ENCODE measurements around the gene PAH. TPM values are rescaled to one million over a fixed set of nuclear protein-coding genes. Genes with fewer than 3 reads are reported as not detected.

The PAH gene
- total RNA-seq, 2 donors from 2014 or later, result 7.3 to 39.6 TPM

- DNase-seq, result no peak
- 65 to 68% methylated on average over 6 of the region's 6 CpGs for WGBS, 2 donors
- H3K27me3 ChIP-seq, result no peaks in the 10 kb centered on the region
- H3K4me1 ChIP-seq, result no peaks in the 10 kb centered on the region
- H3K27ac ChIP-seq, result no peak overlapping the region
- no peak for TF ChIP-seq CTCF (IDR thresholded peaks at IDR 0.05)
- no peaks in the 10 kb centered on the region for H3K9me3 ChIP-seq
- H3K4me3 ChIP-seq, result no peak overlapping the region
- H3K36me3 ChIP-seq (replicated peaks in 1 of 2; ENCODE audit: insufficient read depth in 1 of 2, low read depth in 2 of 2), result no peaks in the 10 kb centered on the region
- ATAC-seq, result no peak
- intact Hi-C loops (cut with DNase I), result no loop called here
Measured at GRCh38 chr12:102876883-102877282, 40.2 kb downstream of the PAH start.

- 55 to 67% methylated on average over 9 of the region's 9 CpGs for WGBS, 2 donors
- no peaks in the 10 kb centered on the region for H3K27me3 ChIP-seq
- DNase-seq (no peak), ATAC-seq (no peak)
- H3K36me3 ChIP-seq (replicated peaks in 1 of 2; ENCODE audit: insufficient read depth in 1 of 2, low read depth in 2 of 2), result no peaks in the 10 kb centered on the region
- H3K4me3 ChIP-seq, result no peak overlapping the region
- no peak overlapping the region for H3K27ac ChIP-seq
- H3K9me3 ChIP-seq, result no peaks in the 10 kb centered on the region
- intact Hi-C loops (cut with DNase I), result no loop called here
- no peaks in the 10 kb centered on the region for H3K4me1 ChIP-seq
- no peak for TF ChIP-seq CTCF (IDR thresholded peaks at IDR 0.05)
- no peak for TF ChIP-seq POLR2A (IDR thresholded peaks at IDR 0.05)
Measured at GRCh38 chr12:102874819-102875218, 42.2 kb downstream of the PAH start.

DNA sequence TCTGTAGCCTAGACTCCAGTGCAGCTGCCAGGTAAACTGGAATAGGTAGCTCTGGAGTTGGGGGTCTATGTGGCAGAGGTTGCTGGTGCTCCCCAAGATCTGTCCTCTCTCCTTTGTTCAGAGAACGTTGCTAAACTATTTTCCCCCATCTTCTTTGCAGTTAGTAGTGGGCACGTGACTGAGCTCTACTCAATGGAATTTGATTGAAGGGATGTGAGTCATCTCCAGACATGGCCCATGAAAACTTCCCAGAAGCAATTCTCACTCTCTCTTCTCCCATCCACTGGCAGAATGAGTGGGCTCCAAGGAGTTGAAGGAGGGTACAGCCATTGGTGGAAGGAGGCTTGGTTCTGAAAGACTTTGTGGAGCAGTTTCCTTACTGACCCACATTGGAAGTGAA, 44.0 kb downstream of the PAH start:
- no peak for ATAC-seq
- WGBS, 2 donors, result 61 to 94% methylated on average over 2 of the region's 2 CpGs
- DNase-seq, result no peak
- no peak overlapping the region for H3K4me3 ChIP-seq
- TF ChIP-seq POLR2A (IDR thresholded peaks at IDR 0.05) (no peak), CTCF (IDR thresholded peaks at IDR 0.05) (no peak)
- H3K27ac ChIP-seq, result no peak overlapping the region
- H3K36me3 ChIP-seq (replicated peaks in 1 of 2; ENCODE audit: insufficient read depth in 1 of 2, low read depth in 2 of 2), result no peaks in the 10 kb centered on the region
- intact Hi-C loops (cut with DNase I), result no loop called here
- no peaks in the 10 kb centered on the region for H3K27me3 ChIP-seq
- H3K9me3 ChIP-seq, result no peaks in the 10 kb centered on the region
- no peaks in the 10 kb centered on the region for H3K4me1 ChIP-seq

GRCh38 chr12:102871014-102871413, 46.0 kb downstream of the PAH start:
- Histone ChIP-seq H3K27ac (no peak overlapping the region), H3K4me3 (no peak overlapping the region), H3K27me3 (no peaks in the 10 kb centered on the region), H3K9me3 (no peaks in the 10 kb centered on the region), H3K4me1 (no peaks in the 10 kb centered on the region), H3K36me3 (replicated peaks in 1 of 2; ENCODE audit: insufficient read depth in 1 of 2, low read depth in 2 of 2) (no peaks in the 10 kb centered on the region)
- intact Hi-C loops (cut with DNase I), result no loop called here
- 58 to 60% methylated on average over 2 of the region's 2 CpGs for WGBS, 2 donors
- ATAC-seq, result no peak
- TF ChIP-seq POLR2A (IDR thresholded peaks at IDR 0.05) (no peak), CTCF (IDR thresholded peaks at IDR 0.05) (no peak)
- DNase-seq, result no peak

- TF ChIP-seq CTCF (IDR thresholded peaks at IDR 0.05), result no peak
- no peak for TF ChIP-seq POLR2A (IDR thresholded peaks at IDR 0.05)
- no peak overlapping the region for H3K4me3 ChIP-seq
- H3K27ac ChIP-seq, result no peak overlapping the region
- no peaks in the 10 kb centered on the region for H3K27me3 ChIP-seq
- ATAC-seq (no peak), DNase-seq (no peak)
- H3K4me1 ChIP-seq, result no peaks in the 10 kb centered on the region
- intact Hi-C loops (cut with DNase I), result no loop called here
- 32 to 49% methylated on average over 3 of the region's 3 CpGs for WGBS, 2 donors
- H3K9me3 ChIP-seq, result no peaks in the 10 kb centered on the region
- no peaks in the 10 kb centered on the region for H3K36me3 ChIP-seq (replicated peaks in 1 of 2; ENCODE audit: insufficient read depth in 1 of 2, low read depth in 2 of 2)
Measured at GRCh38 chr12:102869571-102869970, 47.5 kb downstream of the PAH start.

Data from body of pancreas (tissue), 4 donors.